B cell (primary cell): ENCODE results near the gene SPPL2A. TPM values are rescaled to one million over a fixed set of nuclear protein-coding genes. Genes with fewer than 3 reads are reported as not detected.
A peak's percentile ranks its signal among the peaks of the same experiment; 100 is the strongest.

Experiments used
- ATAC-seq: fragments of 200-7000 bp; cut with Tn5 transposase; one replicate; pipeline ENCODE4 v1.10.0; 2021; ENCODE audit warnings: low read depth, mild to moderate bottlenecking, moderate number of reproducible peaks, moderate library complexity
- CTCF ChIA-PET: fragments of 350-600 bp; sonication (Branson Sonifier 250); formaldehyde crosslinking; loops from one replicate; lab custom pipeline; 2021; ENCODE audit warnings: antibody characterized with exemption, inconsistent platforms; lab: Charles Lee
- POLR2A ChIA-PET: fragments of 350-600 bp; sonication (Branson Sonifier 250); formaldehyde crosslinking; loops from one replicate; lab custom pipeline; 2021; ENCODE audit warnings: antibody characterized with exemption; lab: Charles Lee
- DNase-seq: peaks from one replicate; pipeline ENCODE4 v3.0.0; 2013
- H2AFZ ChIP-seq: 2 replicates; pipeline ENCODE4 v1.6.1; 2012; ENCODE audit warnings: mild to moderate bottlenecking, low read depth, low read length; ENCODE audit not compliant: insufficient read depth, poor library complexity, severe bottlenecking
- H3K27ac ChIP-seq, 2 donors: 1 replicate in 1 of 2; 2 replicates in 1 of 2; pipeline ENCODE4 v1.5.1; 2012 to 2013; ENCODE audit warnings: low read length in 2 of 2, mild to moderate bottlenecking in 2 of 2, moderate library complexity in 1 of 2
- H3K27me3 ChIP-seq, 4 experiments: fragments of 200-600 bp in 1 of 4; sonication (generic) in 1 of 4; replicated peaks in 1 of 4; 1 replicate in 2 of 4; 2 replicates in 2 of 4; pipeline versions ENCODE4 v1.6.1 to v1.7.0; 2013 to 2016; ENCODE audit warnings: low read length in 3 of 4, mild to moderate bottlenecking in 2 of 4, mixed read lengths in 1 of 4, moderate library complexity in 1 of 4; ENCODE audit not compliant: insufficient read depth in 4 of 4, control insufficient read depth in 3 of 4; ENCODE audit errors: control extremely low read depth in 1 of 4
- H3K36me3 ChIP-seq, 2 experiments: replicated peaks in 1 of 2; 1 replicate in 1 of 2; 2 replicates in 1 of 2; pipeline versions ENCODE4 v1.6.1 to v1.7.1; 2013; ENCODE audit warnings: low read length in 1 of 2; ENCODE audit not compliant: insufficient read depth in 2 of 2, control insufficient read depth in 1 of 2; ENCODE audit errors: control extremely low read depth in 1 of 2, extremely low read depth in 1 of 2
- H3K4me1 ChIP-seq, 2 donors: fragments of 200-600 bp in 1 of 2; sonication (generic) in 1 of 2; 1 replicate in 1 of 2; 2 replicates in 1 of 2; pipeline versions ENCODE4 v1.5.1 to v1.6.1; 2013 to 2017; ENCODE audit warnings: low read length in 2 of 2; ENCODE audit not compliant: control insufficient read depth in 2 of 2, insufficient read depth in 2 of 2
- H3K4me2 ChIP-seq: replicated peaks from 2 replicates; pipeline ENCODE3; 2012; ENCODE audit warnings: mild to moderate bottlenecking, low read depth, low read length; ENCODE audit not compliant: poor library complexity, severe bottlenecking
- H3K4me3 ChIP-seq, 5 experiments: fragments of 200-600 bp in 1 of 5; sonication (generic) in 1 of 5; 1 replicate in 3 of 5; 2 replicates in 2 of 5; pipeline versions ENCODE4 v1.5.1 to v1.7.0; 2011 to 2016; ENCODE audit warnings: low read length in 4 of 5, mild to moderate bottlenecking in 4 of 5, low read depth in 2 of 5, control low read depth in 1 of 5, moderate library complexity in 1 of 5; ENCODE audit not compliant: insufficient read depth in 1 of 5; ENCODE audit errors: control extremely low read depth in 1 of 5, extremely low read depth in 1 of 5
- H3K79me2 ChIP-seq: fragments of 200-600 bp; sonication (generic); one replicate; pipeline ENCODE4 v1.6.0; 2016; ENCODE audit warnings: low read length; ENCODE audit not compliant: control insufficient read depth, insufficient read depth
- H3K9ac ChIP-seq: fragments of 200-600 bp; sonication (generic); 2 replicates; pipeline ENCODE4 v1.6.1; 2017; ENCODE audit warnings: mild to moderate bottlenecking, low read length, moderate library complexity
- H3K9me3 ChIP-seq, 3 donors: one replicate each; pipeline versions ENCODE4 v1.6.1 to v1.7.1; 2013; ENCODE audit warnings: low read length in 2 of 3; ENCODE audit not compliant: control insufficient read depth in 2 of 3, insufficient read depth in 1 of 3; ENCODE audit errors: control extremely low read depth in 1 of 3
- H4K20me1 ChIP-seq: 2 replicates; pipeline ENCODE4 v1.6.0; 2012; ENCODE audit warnings: mild to moderate bottlenecking, low read length; ENCODE audit not compliant: insufficient read depth, control insufficient read depth, poor library complexity, severe bottlenecking
- H3K27ac Mint-ChIP-seq: one replicate; pipeline ENCODE4 v1.8.0; 2021; ENCODE audit warnings: mixed read lengths
- H3K27me3 Mint-ChIP-seq: one replicate; pipeline ENCODE4 v1.8.0; 2021; ENCODE audit warnings: mixed read lengths
- H3K4me1 Mint-ChIP-seq: one replicate; pipeline ENCODE4 v1.8.0; 2021; ENCODE audit warnings: mixed read lengths
- H3K4me3 Mint-ChIP-seq: one replicate; pipeline ENCODE4 v1.8.0; 2021; ENCODE audit warnings: mixed read lengths
- H3K9me3 Mint-ChIP-seq: one replicate; pipeline ENCODE4 v1.8.0; 2022; ENCODE audit warnings: mixed read lengths; ENCODE audit not compliant: insufficient read depth
- EZH2 ChIP-seq: IDR thresholded peaks from 2 replicates; pipeline ENCODE4 v1.6.1; 2012; ENCODE audit warnings: borderline replicate concordance, low read depth, mild to moderate bottlenecking, moderate library complexity, low read length; ENCODE audit not compliant: insufficient read depth, poor library complexity, severe bottlenecking
- WGBS: methylation state at CpG from one replicate; pipeline ENCODE4 v1.1.5; 2013; ENCODE audit warnings: missing lambda C conversion rate; ENCODE audit not compliant: insufficient coverage; 5-methylcytosine and 5-hydroxymethylcytosine counted together
- intact Hi-C: fragments of 100-400 bp; cut with micrococcal nuclease; formaldehyde crosslinking; loops from one replicate; pipeline ENCODE4 v1.10.0; 2022
- polyA plus RNA-seq: library from polyadenylated mRNA; depleted of rRNA; stranded (reverse); fragments of >200 nt; gene quantifications from 2 replicates; pipeline ENCODE4 v1.2.3, GENCODE V29; 2012
- total RNA-seq, 2 donors: library from RNA; stranded (reverse); fragments of 120-200 nt in 1 of 2; gene quantifications; 1 replicate in 1 of 2; 2 replicates in 1 of 2; pipeline versions ENCODE4 v1.2.3 to v1.2.4, GENCODE V29; 2013 to 2022
- TF ChIP-seq, protein P1 (sequence below): fragments of 200-600 bp; IDR thresholded peaks from one replicate; pipeline ENCODE4 v1.8.0; 2022; ENCODE audit warnings: antibody characterized with exemption, mild to moderate bottlenecking

SPPL2A gene
- total and polyA plus RNA-seq, 2 donors (not counting 1 experiment from before 2014, with no cell fraction given), result 34.6 to 78.3 TPM

DNA sequence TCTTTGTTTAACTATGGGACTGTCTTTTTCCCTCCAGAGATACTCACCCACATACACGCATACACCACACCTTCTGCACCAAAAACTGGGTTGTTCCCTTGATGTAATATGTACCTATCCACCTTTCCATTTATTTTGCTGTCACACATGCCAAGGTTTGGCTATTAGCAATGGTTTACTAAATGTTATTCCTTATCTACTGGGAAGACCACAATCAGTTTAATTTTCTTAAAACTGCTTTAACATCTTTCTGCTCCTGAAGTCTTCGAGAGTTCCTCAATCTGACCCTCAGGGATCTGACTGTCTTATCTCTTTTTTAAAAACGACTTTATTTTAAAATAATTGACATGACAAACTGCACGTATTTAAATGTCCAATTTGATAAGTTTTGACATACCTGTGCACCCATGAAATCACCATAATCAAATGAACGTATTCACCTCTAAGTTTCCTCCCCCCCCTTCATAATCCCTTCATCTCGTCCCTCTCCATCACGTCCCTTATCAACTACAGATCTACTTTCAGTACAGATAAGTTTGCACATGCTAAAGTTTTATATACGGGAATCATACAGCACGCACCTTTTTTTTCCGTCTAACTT lies 78.1 kb downstream of the SPPL2A start:
- intact Hi-C loops, result loop anchor here (2.0 to 10.0 kb wide), 3 partner anchors 333 to 1873 kb away; partner anchors contain the start of genes CEP152, GABPB1 and SECISBP2L
- peak overlapping the region; percentile 89 for H3K4me2 ChIP-seq
- DNase-seq (no peak), ATAC-seq (no peak)
- Mint-ChIP-seq H3K9me3 (no peaks in the 10 kb centered on the region), H3K4me1 (peaks cover 43% of the 10 kb centered on the region), H3K27me3 (no peaks in the 10 kb centered on the region), H3K27ac (peak overlapping the region; percentile 99), H3K4me3 (peak overlapping the region; percentile 100)
- H3K36me3 ChIP-seq, result peaks cover 2 to 6% of the 10 kb centered on the region in 2 experiments
- H3K4me3 ChIP-seq, result peak overlapping the region; percentile 74 to 100 (median 96)
- 73% methylated on average over 8 of the region's 10 CpGs for whole genome bisulfite sequencing
- no peaks in the 10 kb centered on the region for H3K27me3 ChIP-seq
- H2AFZ ChIP-seq, result peak overlapping the region; percentile 97
- H3K79me2 ChIP-seq, result peaks cover 50% of the 10 kb centered on the region
- POLR2A ChIA-PET, result no interaction called here
- peak overlapping the region; percentile 98 to 100 for H3K27ac ChIP-seq
- H3K9ac ChIP-seq, result peak overlapping the region; percentile 100
- H3K9me3 ChIP-seq, result no peaks in the 10 kb centered on the region
- TF ChIP-seq, protein P1, sequence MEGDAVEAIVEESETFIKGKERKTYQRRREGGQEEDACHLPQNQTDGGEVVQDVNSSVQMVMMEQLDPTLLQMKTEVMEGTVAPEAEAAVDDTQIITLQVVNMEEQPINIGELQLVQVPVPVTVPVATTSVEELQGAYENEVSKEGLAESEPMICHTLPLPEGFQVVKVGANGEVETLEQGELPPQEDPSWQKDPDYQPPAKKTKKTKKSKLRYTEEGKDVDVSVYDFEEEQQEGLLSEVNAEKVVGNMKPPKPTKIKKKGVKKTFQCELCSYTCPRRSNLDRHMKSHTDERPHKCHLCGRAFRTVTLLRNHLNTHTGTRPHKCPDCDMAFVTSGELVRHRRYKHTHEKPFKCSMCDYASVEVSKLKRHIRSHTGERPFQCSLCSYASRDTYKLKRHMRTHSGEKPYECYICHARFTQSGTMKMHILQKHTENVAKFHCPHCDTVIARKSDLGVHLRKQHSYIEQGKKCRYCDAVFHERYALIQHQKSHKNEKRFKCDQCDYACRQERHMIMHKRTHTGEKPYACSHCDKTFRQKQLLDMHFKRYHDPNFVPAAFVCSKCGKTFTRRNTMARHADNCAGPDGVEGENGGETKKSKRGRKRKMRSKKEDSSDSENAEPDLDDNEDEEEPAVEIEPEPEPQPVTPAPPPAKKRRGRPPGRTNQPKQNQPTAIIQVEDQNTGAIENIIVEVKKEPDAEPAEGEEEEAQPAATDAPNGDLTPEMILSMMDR, result no peak
- no peak for TF ChIP-seq EZH2
- H3K4me1 ChIP-seq, result peaks cover 19 to 24% of the 10 kb centered on the region in 2 donors
- H4K20me1 ChIP-seq, result peaks cover 19% of the 10 kb centered on the region
- CTCF ChIA-PET, result interaction anchor here (2.1 kb wide), 1 partner anchor 189 kb away, joined by 8 read pairs; no protein-coding TSS in a partner anchor
